ENCODE data around the gene AGAP1.
"Not testable (repeated sequence)": the region's sequence is repeated elsewhere in the genome, so short reads cannot be mapped to it uniquely, and the experiment has no call there.

AGAP1 gene

GRCh38 chr2:236052926-236053821 lies 559.3 kb downstream of the AGAP1 start:
- DNase-seq, result no peak

GRCh38 chr2:236054125-236054524 lies 560.3 kb downstream of the AGAP1 start:
- no peak for DNase-seq

GRCh38 chr2:236054621-236055305 lies 560.9 kb downstream of the AGAP1 start:
- no peak for DNase-seq

GRCh38 chr2:236055471-236055870 lies 561.6 kb downstream of the AGAP1 start:
- DNase-seq, result no peak

GRCh38 chr2:236056141-236056540 lies 562.3 kb downstream of the AGAP1 start:
- DNase-seq, result no peak

- DNase-seq, result no peak
Measured at GRCh38 chr2:236057375-236057774, 563.5 kb downstream of the AGAP1 start.

GRCh38 chr2:236061497-236061896 lies 567.7 kb downstream of the AGAP1 start:
- DNase-seq, result no peak

GRCh38 chr2:236061899-236062298 lies 568.1 kb downstream of the AGAP1 start:
- DNase-seq, result no peak

GRCh38 chr2:236062806-236063205 lies 569.0 kb downstream of the AGAP1 start:
- DNase-seq, result not testable (repeated sequence)

GRCh38 chr2:236063994-236064393 lies 570.2 kb downstream of the AGAP1 start:
- DNase-seq, result no peak

GRCh38 chr2:236065314-236066160 lies 571.7 kb downstream of the AGAP1 start:
- no peak for DNase-seq

- DNase-seq, result no peak
Measured at GRCh38 chr2:236070236-236070635, 576.4 kb downstream of the AGAP1 start.

- no peak for DNase-seq
Measured at GRCh38 chr2:236073246-236073645, 579.4 kb downstream of the AGAP1 start.

- DNase-seq, result no peak
Measured at GRCh38 chr2:236073867-236074655, 580.2 kb downstream of the AGAP1 start.

GRCh38 chr2:236075802-236076201 lies 582.0 kb downstream of the AGAP1 start:
- DNase-seq, result no peak

GRCh38 chr2:236078297-236079255 lies 584.7 kb downstream of the AGAP1 start:
- DNase-seq, result peak; percentile 64

- no peak for DNase-seq
Measured at GRCh38 chr2:236080412-236080811, 586.6 kb downstream of the AGAP1 start.

- DNase-seq, result no peak
Measured at GRCh38 chr2:236081171-236081570, 587.3 kb downstream of the AGAP1 start.

GRCh38 chr2:236082061-236082460 lies 588.2 kb downstream of the AGAP1 start:
- no peak for DNase-seq

- DNase-seq, result no peak
Measured at GRCh38 chr2:236083934-236084333, 590.1 kb downstream of the AGAP1 start.

- DNase-seq, result no peak
Measured at GRCh38 chr2:236085211-236085610, 591.4 kb downstream of the AGAP1 start.
